ENCODE results near the gene RAB40C. TPM values are rescaled to one million over a fixed set of nuclear protein-coding genes. Genes with fewer than 3 reads are reported as not detected.

RAB40C gene
- total and polyA plus RNA-seq, 10 of the 15 experiments (the other 5 are each of a cell fraction or from before 2014, with no cell fraction given), result 0.06 to 12.8 (median 4.6) TPM

GRCh38 chr16:563072-563644, 26.7 kb upstream of the RAB40C start:
- Histone ChIP-seq H3K9ac (ENCODE audit: control insufficient read depth, insufficient read depth, low read length) (no peak overlapping the region), H3K9me3 (replicated peaks; ENCODE audit: control insufficient read depth, insufficient read depth, low read length) (no peaks in the 10 kb centered on the region), H3K4me2 (ENCODE audit: control insufficient read depth, insufficient read depth) (no peak overlapping the region), H4K20me1 (ENCODE audit: control insufficient read depth, insufficient read depth) (no peaks in the 10 kb centered on the region), H3K27me3 (replicated peaks in 1 of 2; ENCODE audit: control insufficient read depth in 2 of 2, insufficient read depth in 2 of 2, low read length in 1 of 2) (peaks cover 4 to 9% of the 10 kb centered on the region in 2 experiments; a peak in 3 of 4 replicates), H3K27ac (ENCODE audit: control insufficient read depth, insufficient read depth) (no peak overlapping the region), H3K79me2 (ENCODE audit: control insufficient read depth, insufficient read depth, low read length) (no peaks in the 10 kb centered on the region), H3K4me1 (ENCODE audit: control insufficient read depth, insufficient read depth, low read length) (peaks cover 12% of the 10 kb centered on the region), H3K4me3 (no peak overlapping the region), H3K36me3 (ENCODE audit: control insufficient read depth in 2 of 2, insufficient read depth in 2 of 2, low read length in 1 of 2) (no peaks in the 10 kb centered on the region), H2AFZ (ENCODE audit: control insufficient read depth, low read depth, low read length) (no peak overlapping the region)
- ATAC-seq, result no peak
- no peak for DNase-seq (ENCODE audit: low read depth, low spot score)
- intact Hi-C loops (cut with micrococcal nuclease; ENCODE audit: unreplicated experiment) (no loop called here), in situ Hi-C loops (cut with MboI) (no loop called here)
- ChIA-PET RAD21 (ENCODE audit: unreplicated experiment) (no interaction called here), SMC1A (ENCODE audit: uncharacterized antibody, unreplicated experiment) (no interaction called here), POLR2A (no interaction called here), CTCF (no interaction called here)
- no TSS peak for BruUV-seq (replicated peaks)
- 67% methylated on average over 25 of the region's 30 CpGs for WGBS (ENCODE audit: insufficient coverage, insufficient replicate concordance, low lambda C conversion rate, missing lambda C conversion rate)
- FAIRE-seq, result no peak
- TF ChIP-seq STAT3 (IDR thresholded peaks at IDR 0.05; ENCODE audit: low read depth, low read length), result no peak
- no peak for TF ChIP-seq IRF4 (IDR thresholded peaks at IDR 0.05; ENCODE audit: low read depth, low read length)
- TF ChIP-seq MYB (IDR thresholded peaks at IDR 0.05; ENCODE audit: borderline replicate concordance, low read depth, low read length), result no peak
- TF ChIP-seq ZNF274 (IDR thresholded peaks at IDR 0.05; ENCODE audit: insufficient read depth, insufficient read length), result no peak
- no peak for TF ChIP-seq SREBF1 (IDR thresholded peaks at IDR 0.05; ENCODE audit: low read length)

DNA sequence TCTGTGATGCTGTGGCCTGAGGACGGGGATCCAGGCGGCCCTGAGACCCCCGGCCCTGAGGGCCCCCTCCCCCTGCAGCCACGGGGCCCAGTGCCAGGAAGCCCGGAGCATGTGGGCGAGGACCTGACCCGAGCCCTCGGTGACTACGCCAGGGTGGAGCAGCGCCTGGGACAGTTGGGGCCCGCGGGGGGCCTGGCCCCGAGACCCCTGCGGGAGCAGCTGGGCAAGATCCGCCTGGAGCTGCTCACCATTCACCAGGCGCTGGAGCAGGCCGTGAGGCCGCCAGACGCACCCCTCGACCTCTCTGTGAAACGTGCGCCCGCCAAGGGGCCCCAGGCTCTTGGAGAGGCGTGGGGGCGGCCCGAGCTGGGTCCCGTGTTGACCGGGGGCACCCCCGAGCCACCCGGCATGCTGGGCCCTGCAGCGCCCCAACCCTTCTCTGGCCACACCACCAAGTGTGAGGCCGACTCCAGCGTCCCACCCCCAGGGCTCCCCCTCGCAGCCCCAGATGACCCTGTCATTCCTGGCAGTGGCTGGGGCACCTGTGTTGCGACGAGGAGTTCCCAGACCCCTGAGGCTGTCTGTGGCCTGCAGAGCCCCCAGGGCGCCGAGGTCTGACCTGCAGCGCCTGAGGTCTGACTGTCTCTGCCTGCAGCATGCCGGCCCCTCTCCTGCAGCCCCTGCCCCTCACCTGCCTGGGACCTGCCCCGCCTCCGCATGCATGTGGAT, 25.0 kb upstream of the RAB40C start:
- H3K4me2 ChIP-seq (ENCODE audit: control insufficient read depth, insufficient read depth), result no peak overlapping the region
- ATAC-seq (no peak), FAIRE-seq (no peak), DNase-seq (ENCODE audit: low read depth, low spot score) (no peak)
- no peaks in the 10 kb centered on the region for H3K79me2 ChIP-seq (ENCODE audit: control insufficient read depth, insufficient read depth, low read length)
- no peaks in the 10 kb centered on the region for H3K9me3 ChIP-seq (replicated peaks; ENCODE audit: control insufficient read depth, insufficient read depth, low read length)
- in situ Hi-C loops (cut with MboI) (loop anchor here (5.0 kb wide), 1 partner anchor 33 kb away; no protein-coding TSS in a partner anchor), intact Hi-C loops (cut with micrococcal nuclease; ENCODE audit: unreplicated experiment) (loop anchor here (5.0 kb wide), 1 partner anchor 38 kb away; the partner anchor contains the start of gene CAPN15)
- 67% methylated on average over 27 of the region's 42 CpGs for WGBS (ENCODE audit: insufficient coverage, insufficient replicate concordance, low lambda C conversion rate, missing lambda C conversion rate)
- no peak overlapping the region for H3K9ac ChIP-seq (ENCODE audit: control insufficient read depth, insufficient read depth, low read length)
- SMC1A ChIA-PET (ENCODE audit: uncharacterized antibody, unreplicated experiment), result no interaction called here
- no peaks in the 10 kb centered on the region for H3K36me3 ChIP-seq (ENCODE audit: control insufficient read depth in 2 of 2, insufficient read depth in 2 of 2, low read length in 1 of 2)
- no peaks in the 10 kb centered on the region for H4K20me1 ChIP-seq (ENCODE audit: control insufficient read depth, insufficient read depth)
- H3K4me1 ChIP-seq (ENCODE audit: control insufficient read depth, insufficient read depth, low read length), result peaks cover 19% of the 10 kb centered on the region
- CTCF ChIA-PET, result no interaction called here
- peaks cover 2% of the 10 kb centered on the region in 2 experiments; a peak in 2 of 4 replicates for H3K27me3 ChIP-seq (replicated peaks in 1 of 2; ENCODE audit: control insufficient read depth in 2 of 2, insufficient read depth in 2 of 2, low read length in 1 of 2)
- no peak overlapping the region for H3K27ac ChIP-seq (ENCODE audit: control insufficient read depth, insufficient read depth)
- POLR2A ChIA-PET, result no interaction called here
- RAD21 ChIA-PET (ENCODE audit: unreplicated experiment), result no interaction called here
- no peak overlapping the region for H2AFZ ChIP-seq (ENCODE audit: control insufficient read depth, low read depth, low read length)
- BruUV-seq (replicated peaks), result no TSS peak
- no peak overlapping the region for H3K4me3 ChIP-seq
- TF ChIP-seq SIN3A (IDR thresholded peaks at IDR 0.05; ENCODE audit: low read depth, low read length), result no peak
- no peak for TF ChIP-seq NFIC (IDR thresholded peaks at IDR 0.05; ENCODE audit: low read depth, low read length)
- TF ChIP-seq, protein P1, sequence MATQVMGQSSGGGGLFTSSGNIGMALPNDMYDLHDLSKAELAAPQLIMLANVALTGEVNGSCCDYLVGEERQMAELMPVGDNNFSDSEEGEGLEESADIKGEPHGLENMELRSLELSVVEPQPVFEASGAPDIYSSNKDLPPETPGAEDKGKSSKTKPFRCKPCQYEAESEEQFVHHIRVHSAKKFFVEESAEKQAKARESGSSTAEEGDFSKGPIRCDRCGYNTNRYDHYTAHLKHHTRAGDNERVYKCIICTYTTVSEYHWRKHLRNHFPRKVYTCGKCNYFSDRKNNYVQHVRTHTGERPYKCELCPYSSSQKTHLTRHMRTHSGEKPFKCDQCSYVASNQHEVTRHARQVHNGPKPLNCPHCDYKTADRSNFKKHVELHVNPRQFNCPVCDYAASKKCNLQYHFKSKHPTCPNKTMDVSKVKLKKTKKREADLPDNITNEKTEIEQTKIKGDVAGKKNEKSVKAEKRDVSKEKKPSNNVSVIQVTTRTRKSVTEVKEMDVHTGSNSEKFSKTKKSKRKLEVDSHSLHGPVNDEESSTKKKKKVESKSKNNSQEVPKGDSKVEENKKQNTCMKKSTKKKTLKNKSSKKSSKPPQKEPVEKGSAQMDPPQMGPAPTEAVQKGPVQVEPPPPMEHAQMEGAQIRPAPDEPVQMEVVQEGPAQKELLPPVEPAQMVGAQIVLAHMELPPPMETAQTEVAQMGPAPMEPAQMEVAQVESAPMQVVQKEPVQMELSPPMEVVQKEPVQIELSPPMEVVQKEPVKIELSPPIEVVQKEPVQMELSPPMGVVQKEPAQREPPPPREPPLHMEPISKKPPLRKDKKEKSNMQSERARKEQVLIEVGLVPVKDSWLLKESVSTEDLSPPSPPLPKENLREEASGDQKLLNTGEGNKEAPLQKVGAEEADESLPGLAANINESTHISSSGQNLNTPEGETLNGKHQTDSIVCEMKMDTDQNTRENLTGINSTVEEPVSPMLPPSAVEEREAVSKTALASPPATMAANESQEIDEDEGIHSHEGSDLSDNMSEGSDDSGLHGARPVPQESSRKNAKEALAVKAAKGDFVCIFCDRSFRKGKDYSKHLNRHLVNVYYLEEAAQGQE (IDR thresholded peaks at IDR 0.05; ENCODE audit: low read depth, low read length), result no peak
- no peak for TF ChIP-seq POU2F2 (IDR thresholded peaks at IDR 0.05; ENCODE audit: borderline replicate concordance, low read depth, low read length)
- TF ChIP-seq RELB (IDR thresholded peaks at IDR 0.05; ENCODE audit: low read depth), result no peak
- TF ChIP-seq STAT3 (IDR thresholded peaks at IDR 0.05; ENCODE audit: low read depth, low read length), result no peak
